Measurements from ENCODE around the gene LRFN2. TPM values are rescaled to one million over a fixed set of nuclear protein-coding genes. Genes with fewer than 3 reads are reported as not detected.
A peak's percentile ranks its signal among the peaks of the same experiment; 100 is the strongest.

Gene LRFN2
- total RNA-seq, 1 donor from 2014 or later, result 0.35 TPM

DNA sequence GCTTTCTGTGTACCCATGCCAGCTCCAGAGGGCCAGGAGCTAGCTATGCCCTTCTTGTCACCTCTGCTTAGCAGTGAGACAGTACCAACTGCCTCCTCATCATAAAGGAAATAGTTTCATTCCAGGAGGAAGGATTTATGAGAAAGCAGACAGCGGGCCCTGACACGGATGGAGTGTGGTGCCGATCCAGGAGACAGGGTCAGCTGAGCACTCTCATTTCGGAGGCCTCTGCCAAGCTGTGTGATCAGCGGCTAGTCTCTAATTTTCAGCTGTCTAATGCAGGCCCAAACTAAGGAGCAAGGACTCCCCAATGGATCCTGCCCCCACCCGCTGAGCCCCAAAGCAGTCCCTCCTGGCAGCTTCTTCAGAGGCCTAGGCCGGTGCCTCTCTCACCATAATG lies 103.1 kb downstream of the LRFN2 start:
- DNase-seq, result no peak
- Mint-ChIP-seq H3K4me3 (no peak overlapping the region), H3K4me1 (peaks cover 9% of the 10 kb centered on the region), H3K9me3 (no peaks in the 10 kb centered on the region), H3K27me3 (peaks cover 25% of the 10 kb centered on the region), H3K27ac (no peak overlapping the region), H3K36me3 (ENCODE audit: low read depth) (no peaks in the 10 kb centered on the region)
- intact Hi-C loops (cut with micrococcal nuclease), result no loop called here

DNA sequence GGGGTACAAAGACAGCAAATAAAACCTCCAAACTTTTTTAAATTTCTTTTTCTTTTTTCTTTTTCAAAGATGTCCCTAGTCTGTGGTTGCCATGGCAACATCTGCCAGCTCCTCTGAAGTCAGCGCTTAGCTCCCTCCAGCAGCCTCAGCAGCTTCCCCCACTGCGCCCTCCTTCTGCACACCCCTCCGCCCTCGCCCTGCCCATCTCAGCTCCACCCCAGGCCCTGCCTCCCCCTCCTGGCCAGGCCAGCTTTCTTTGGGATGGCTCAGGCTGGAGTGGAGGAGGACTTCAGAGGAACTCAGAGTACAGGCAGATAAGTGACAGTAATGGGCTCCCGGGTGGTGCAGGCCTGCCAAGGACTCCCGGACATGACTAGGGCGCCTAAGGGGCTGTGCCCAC lies 104.6 kb downstream of the LRFN2 start:
- no peak overlapping the region for H3K27ac Mint-ChIP-seq
- H3K27me3 Mint-ChIP-seq, result peaks cover 21% of the 10 kb centered on the region
- no peaks in the 10 kb centered on the region for H3K9me3 Mint-ChIP-seq
- no peaks in the 10 kb centered on the region for H3K36me3 Mint-ChIP-seq (ENCODE audit: low read depth)
- H3K4me1 Mint-ChIP-seq, result peaks cover 14% of the 10 kb centered on the region
- peak; percentile 60 for DNase-seq
- intact Hi-C loops (cut with micrococcal nuclease), result no loop called here
- H3K4me3 Mint-ChIP-seq, result no peak overlapping the region

DNA sequence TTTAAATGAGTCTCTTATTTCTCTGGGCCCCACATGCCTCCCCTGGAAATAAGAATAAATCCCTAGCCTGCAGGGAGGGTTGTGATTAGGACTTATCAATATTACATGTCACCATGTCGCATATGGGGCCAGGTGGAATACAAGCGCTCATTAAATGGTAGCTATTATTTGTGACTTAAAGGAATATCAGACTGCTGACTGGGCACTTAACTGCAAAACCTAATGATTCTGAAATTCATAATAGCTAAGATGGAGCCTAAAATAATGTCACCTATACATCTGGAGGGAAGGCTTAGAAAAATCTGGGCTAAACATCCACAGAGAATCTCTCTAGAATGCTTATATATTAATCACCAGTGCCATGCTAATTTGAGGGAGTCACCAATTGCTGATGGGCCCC lies 106.5 kb downstream of the LRFN2 start:
- H3K36me3 Mint-ChIP-seq (ENCODE audit: low read depth), result no peaks in the 10 kb centered on the region
- no peak overlapping the region for H3K27ac Mint-ChIP-seq
- H3K27me3 Mint-ChIP-seq, result peaks cover 16% of the 10 kb centered on the region
- intact Hi-C loops (cut with micrococcal nuclease), result no loop called here
- no peak for DNase-seq
- no peaks in the 10 kb centered on the region for H3K9me3 Mint-ChIP-seq
- H3K4me3 Mint-ChIP-seq, result no peak overlapping the region
- peaks cover 17% of the 10 kb centered on the region for H3K4me1 Mint-ChIP-seq

DNA sequence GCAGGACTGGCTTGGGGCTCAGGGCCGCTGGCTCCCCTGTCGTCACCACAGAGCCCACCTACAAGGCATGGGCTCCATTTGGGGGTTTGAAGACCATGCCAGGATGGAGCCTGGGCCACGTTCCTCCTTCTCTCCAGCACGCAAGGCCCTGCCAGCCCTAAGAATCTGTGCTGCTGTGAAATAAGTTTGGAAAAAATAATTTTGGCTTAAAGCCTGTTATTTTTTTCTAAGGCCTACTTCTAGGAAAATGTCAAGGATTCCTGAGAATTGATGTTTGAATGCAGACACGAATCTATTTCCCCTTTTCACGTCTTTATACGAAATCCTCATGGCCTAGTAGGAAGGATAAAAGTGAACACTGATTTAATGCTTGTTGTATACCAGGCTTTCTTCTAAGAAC lies 107.5 kb downstream of the LRFN2 start:
- H3K27me3 Mint-ChIP-seq, result peaks cover 11% of the 10 kb centered on the region
- no peak for DNase-seq
- H3K4me3 Mint-ChIP-seq, result no peak overlapping the region
- no peaks in the 10 kb centered on the region for H3K9me3 Mint-ChIP-seq
- intact Hi-C loops (cut with micrococcal nuclease), result no loop called here
- peaks cover 15% of the 10 kb centered on the region for H3K4me1 Mint-ChIP-seq
- no peaks in the 10 kb centered on the region for H3K36me3 Mint-ChIP-seq (ENCODE audit: low read depth)
- H3K27ac Mint-ChIP-seq, result no peak overlapping the region

DNA sequence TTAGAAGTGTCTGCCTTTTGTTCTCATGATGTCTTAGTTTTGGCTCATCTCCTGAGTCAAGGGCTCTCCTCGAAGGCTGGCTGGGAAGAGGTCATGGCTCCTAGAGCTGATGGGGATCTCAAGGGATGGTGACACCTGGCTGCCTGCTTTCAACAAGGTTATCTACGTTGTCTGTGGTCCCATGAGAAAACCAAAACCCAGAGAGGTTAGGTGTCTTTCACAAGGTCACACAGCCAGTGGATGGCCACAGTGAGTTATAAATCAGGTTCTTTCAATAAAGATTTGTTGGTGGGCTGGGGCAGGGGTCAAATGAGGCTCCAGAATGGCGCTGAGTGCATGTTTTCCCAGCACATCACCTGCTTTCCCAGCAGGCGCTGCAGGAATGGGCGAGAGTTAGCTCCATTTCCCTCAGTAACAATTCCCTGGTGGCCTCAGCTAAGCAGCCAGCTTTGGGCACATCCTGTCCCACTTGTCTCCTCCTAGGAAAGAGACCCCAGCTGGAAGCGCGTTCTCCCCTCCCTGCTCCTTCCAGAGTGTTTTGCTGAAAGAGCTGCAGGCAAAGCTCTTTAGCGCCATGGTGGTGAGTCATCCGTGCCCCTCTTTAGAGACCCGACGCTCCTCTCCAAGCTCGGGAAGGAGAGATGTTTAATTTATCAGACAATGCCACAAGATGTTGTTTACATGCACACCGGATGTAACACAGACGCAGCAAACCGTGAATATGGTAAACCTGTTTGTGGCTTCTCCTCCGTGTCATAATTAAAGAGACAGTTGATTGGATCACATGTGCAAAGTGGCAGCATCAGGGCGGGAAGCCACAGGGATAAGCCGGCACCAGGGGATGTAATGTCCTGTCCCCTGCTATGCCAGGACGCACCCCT lies 109.7 kb downstream of the LRFN2 start:
- no peaks in the 10 kb centered on the region for H3K9me3 Mint-ChIP-seq
- H3K27me3 Mint-ChIP-seq, result peaks cover 13% of the 10 kb centered on the region
- peak overlapping the region; percentile 52 for H3K4me3 Mint-ChIP-seq
- intact Hi-C loops (cut with micrococcal nuclease), result no loop called here
- DNase-seq, result peak; percentile 82
- H3K4me1 Mint-ChIP-seq, result peaks cover 10% of the 10 kb centered on the region
- no peak overlapping the region for H3K27ac Mint-ChIP-seq
- H3K36me3 Mint-ChIP-seq (ENCODE audit: low read depth), result no peaks in the 10 kb centered on the region

DNA sequence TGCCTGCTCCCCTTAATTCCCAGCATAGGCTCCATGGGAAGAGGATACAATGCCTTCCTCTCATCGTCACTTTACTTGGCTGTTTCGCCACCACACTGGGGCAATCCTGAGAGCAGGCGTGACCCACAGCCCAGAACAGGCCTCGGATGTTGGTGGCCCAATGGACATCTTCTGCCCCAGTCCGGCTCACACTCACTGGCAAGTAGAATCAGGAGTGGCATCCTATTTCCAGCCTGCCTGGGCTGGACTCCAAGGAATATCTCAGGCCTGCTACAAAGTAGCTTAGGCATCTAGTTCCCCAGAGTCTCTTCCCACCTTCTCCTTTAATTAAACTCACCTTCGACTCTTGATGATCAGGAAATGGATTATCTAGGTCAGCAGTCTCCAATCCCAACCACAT lies 110.5 kb downstream of the LRFN2 start:
- intact Hi-C loops (cut with micrococcal nuclease), result no loop called here
- Mint-ChIP-seq H3K27me3 (peaks cover 14% of the 10 kb centered on the region), H3K4me1 (peaks cover 10% of the 10 kb centered on the region), H3K9me3 (no peaks in the 10 kb centered on the region), H3K27ac (no peak overlapping the region), H3K36me3 (ENCODE audit: low read depth) (no peaks in the 10 kb centered on the region), H3K4me3 (no peak overlapping the region)
- no peak for DNase-seq

DNA sequence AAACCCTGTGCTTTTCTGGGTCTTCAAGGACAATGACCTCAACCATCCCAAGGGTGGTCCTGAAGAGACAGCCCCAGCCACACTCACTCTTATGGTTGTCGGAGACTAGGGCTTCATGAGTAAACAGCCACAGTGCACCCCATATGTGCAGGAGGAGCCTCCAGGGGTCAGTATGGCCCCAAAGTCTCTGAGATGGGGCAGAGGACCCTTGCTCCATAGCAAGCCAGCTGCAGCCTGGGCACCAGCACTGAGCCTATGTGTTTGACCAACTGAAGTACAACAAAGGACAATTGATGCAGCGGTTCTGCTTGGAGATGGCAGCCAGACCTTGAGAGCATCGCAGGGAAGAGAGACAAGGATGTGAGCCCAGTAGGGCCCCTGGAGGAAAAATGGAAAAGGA lies 112.2 kb downstream of the LRFN2 start:
- Mint-ChIP-seq H3K36me3 (ENCODE audit: low read depth) (no peaks in the 10 kb centered on the region), H3K9me3 (no peaks in the 10 kb centered on the region), H3K4me1 (peaks cover 10% of the 10 kb centered on the region), H3K27me3 (peaks cover 14% of the 10 kb centered on the region), H3K4me3 (no peak overlapping the region), H3K27ac (no peak overlapping the region)
- no peak for DNase-seq
- intact Hi-C loops (cut with micrococcal nuclease), result no loop called here

- H3K4me1 Mint-ChIP-seq, result peaks cover 10% of the 10 kb centered on the region
- intact Hi-C loops (cut with micrococcal nuclease), result no loop called here
- no peak overlapping the region for H3K4me3 Mint-ChIP-seq
- H3K9me3 Mint-ChIP-seq, result no peaks in the 10 kb centered on the region
- H3K27ac Mint-ChIP-seq, result no peak overlapping the region
- no peaks in the 10 kb centered on the region for H3K36me3 Mint-ChIP-seq (ENCODE audit: low read depth)
- peaks cover 10% of the 10 kb centered on the region for H3K27me3 Mint-ChIP-seq
- DNase-seq, result no peak
Measured at GRCh38 chr6:40473026-40473425, 114.1 kb downstream of the LRFN2 start.

GRCh38 chr6:40472353-40472752 lies 114.8 kb downstream of the LRFN2 start:
- intact Hi-C loops (cut with micrococcal nuclease), result no loop called here
- DNase-seq, result no peak
- Mint-ChIP-seq H3K36me3 (ENCODE audit: low read depth) (no peaks in the 10 kb centered on the region), H3K27ac (no peak overlapping the region), H3K27me3 (peaks cover 10% of the 10 kb centered on the region), H3K4me1 (peaks cover 5% of the 10 kb centered on the region), H3K4me3 (no peak overlapping the region), H3K9me3 (no peaks in the 10 kb centered on the region)

DNA sequence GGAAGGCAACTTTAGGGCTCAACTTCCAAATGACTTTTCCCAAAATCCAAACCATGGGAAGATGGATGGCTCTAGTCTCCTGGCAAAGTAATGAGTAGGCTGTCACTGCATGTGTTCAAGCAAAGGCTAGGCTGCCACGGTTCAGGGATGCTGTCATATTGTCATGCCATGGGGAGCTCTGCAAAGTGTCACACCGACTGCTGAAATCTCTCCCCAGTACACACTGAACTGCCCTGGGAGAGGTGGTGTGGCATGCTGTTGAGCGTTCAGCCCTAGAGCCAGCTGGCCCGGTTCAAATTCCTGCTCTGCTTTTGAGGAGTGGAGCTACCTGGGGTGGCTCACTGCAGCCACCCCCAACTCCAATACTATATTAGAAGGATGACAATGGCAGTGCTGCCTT lies 115.9 kb downstream of the LRFN2 start:
- H3K27me3 Mint-ChIP-seq, result peaks cover 12% of the 10 kb centered on the region
- peaks cover 2% of the 10 kb centered on the region for H3K4me1 Mint-ChIP-seq
- no peaks in the 10 kb centered on the region for H3K9me3 Mint-ChIP-seq
- no peaks in the 10 kb centered on the region for H3K36me3 Mint-ChIP-seq (ENCODE audit: low read depth)
- H3K27ac Mint-ChIP-seq, result no peak overlapping the region
- DNase-seq, result no peak
- no peak overlapping the region for H3K4me3 Mint-ChIP-seq
- intact Hi-C loops (cut with micrococcal nuclease), result no loop called here

GRCh38 chr6:40469323-40469722 lies 117.8 kb downstream of the LRFN2 start:
- intact Hi-C loops (cut with micrococcal nuclease), result no loop called here
- DNase-seq, result no peak
- no peaks in the 10 kb centered on the region for H3K4me1 Mint-ChIP-seq
- H3K27me3 Mint-ChIP-seq, result peaks cover 14% of the 10 kb centered on the region
- H3K36me3 Mint-ChIP-seq (ENCODE audit: low read depth), result no peaks in the 10 kb centered on the region
- no peak overlapping the region for H3K27ac Mint-ChIP-seq
- no peak overlapping the region for H3K4me3 Mint-ChIP-seq
- no peaks in the 10 kb centered on the region for H3K9me3 Mint-ChIP-seq

- no peak overlapping the region for H3K27ac Mint-ChIP-seq
- H3K9me3 Mint-ChIP-seq, result peaks cover 4% of the 10 kb centered on the region
- H3K4me1 Mint-ChIP-seq, result no peaks in the 10 kb centered on the region
- no peak overlapping the region for H3K4me3 Mint-ChIP-seq
- H3K36me3 Mint-ChIP-seq (ENCODE audit: low read depth), result no peaks in the 10 kb centered on the region
- intact Hi-C loops (cut with micrococcal nuclease), result no loop called here
- no peak for DNase-seq
- H3K27me3 Mint-ChIP-seq, result peaks cover 14% of the 10 kb centered on the region
Measured at GRCh38 chr6:40466986-40467539, 120.1 kb downstream of the LRFN2 start.

DNA sequence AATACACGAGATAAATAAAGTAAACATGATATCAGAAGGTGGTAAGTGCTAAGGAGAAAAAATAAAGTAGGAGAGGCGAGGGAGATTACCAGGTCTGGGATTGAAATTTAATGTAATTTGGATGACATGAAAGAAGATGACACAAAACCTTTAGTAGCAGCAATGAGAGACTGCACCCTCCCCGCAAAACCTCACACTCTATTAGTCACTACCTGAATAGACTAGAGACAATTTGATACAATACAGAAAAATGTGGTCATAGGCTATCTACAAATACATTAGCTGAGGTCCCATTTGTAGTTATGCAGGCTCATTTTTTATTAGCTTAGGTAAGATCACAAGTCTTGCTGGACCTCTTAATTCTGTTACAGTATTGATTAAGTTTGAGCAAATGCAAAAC lies 125.5 kb downstream of the LRFN2 start:
- intact Hi-C loops (cut with micrococcal nuclease), result no loop called here
- H3K27me3 Mint-ChIP-seq, result peaks cover 26% of the 10 kb centered on the region

GRCh38 chr6:40460380-40460779 lies 126.8 kb downstream of the LRFN2 start:
- peaks cover 23% of the 10 kb centered on the region for H3K27me3 Mint-ChIP-seq
- intact Hi-C loops (cut with micrococcal nuclease), result no loop called here
- no peak for DNase-seq
- H3K9me3 Mint-ChIP-seq, result peaks cover 7% of the 10 kb centered on the region
- no peaks in the 10 kb centered on the region for H3K36me3 Mint-ChIP-seq (ENCODE audit: low read depth)
- H3K4me3 Mint-ChIP-seq, result no peak overlapping the region
- H3K27ac Mint-ChIP-seq, result no peak overlapping the region
- no peaks in the 10 kb centered on the region for H3K4me1 Mint-ChIP-seq

More for the DNA sequence above, 125.5 kb downstream of the LRFN2 start:
- no peaks in the 10 kb centered on the region for H3K36me3 Mint-ChIP-seq (ENCODE audit: low read depth)
- H3K4me3 Mint-ChIP-seq, result no peak overlapping the region
- peaks cover 7% of the 10 kb centered on the region for H3K9me3 Mint-ChIP-seq
- no peak for DNase-seq
- H3K4me1 Mint-ChIP-seq, result no peaks in the 10 kb centered on the region
- H3K27ac Mint-ChIP-seq, result no peak overlapping the region
